Erythroblast (primary cell): ENCODE data around the gene PMPCA.

Experiments
- GATA1 ChIP-seq: IDR thresholded peaks from 2 replicates; pipeline ENCODE4 v1.6.1; 2011; ENCODE audit warnings: low read depth, mild to moderate bottlenecking, control low read depth, low read length, moderate library complexity
- POLR2A ChIP-seq: IDR thresholded peaks from 2 replicates; pipeline ENCODE4 v1.6.1; 2011; ENCODE audit warnings: mild to moderate bottlenecking, low read length

DNA sequence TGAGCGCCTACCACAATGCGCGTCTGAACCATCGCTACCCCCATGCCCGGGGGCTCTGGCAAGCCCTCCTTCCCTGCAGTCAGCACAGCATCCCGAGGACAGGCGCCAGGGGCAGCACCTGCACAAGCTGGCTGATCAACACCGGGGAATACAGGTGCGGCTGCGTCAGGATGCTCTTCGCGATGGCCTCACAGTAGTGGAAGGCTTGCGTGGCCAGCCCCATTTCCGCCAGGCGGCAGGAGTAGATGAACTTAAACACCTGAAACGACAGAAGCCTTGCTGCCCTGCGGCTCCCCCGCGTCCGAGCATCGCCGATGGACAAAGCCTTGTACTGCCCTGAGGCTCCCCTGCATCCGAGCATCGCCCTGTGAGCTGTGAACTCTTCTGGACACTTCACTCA, 46.9 kb downstream of the PMPCA start:
- TF ChIP-seq POLR2A (no peak), GATA1 (no peak)
